ENCODE results near the gene CHST15.

- TF ChIP-seq RAD21 (IDR thresholded peaks at IDR 0.05; ENCODE audit: low read length) (peak; percentile 63), CTCF (conservative IDR thresholded peaks at IDR 0.05; ENCODE audit: low read depth, low read length) (peak; percentile 53), FOS (IDR thresholded peaks at IDR 0.05; ENCODE audit: low read depth, low read length) (no peak), USF2 (IDR thresholded peaks at IDR 0.05; ENCODE audit: low read depth, low read length) (no peak), POLR2A (IDR thresholded peaks at IDR 0.05; ENCODE audit: low read depth, low read length) (no peak), NFE2L2 (IDR thresholded peaks at IDR 0.05; ENCODE audit: low read depth, low read length) (no peak), CEBPB (IDR thresholded peaks at IDR 0.05; ENCODE audit: low read depth, low read length) (no peak), CHD1 (IDR thresholded peaks at IDR 0.05; ENCODE audit: low read depth, low read length) (no peak), BHLHE40 (IDR thresholded peaks at IDR 0.05; ENCODE audit: low read depth, low read length) (no peak), ELK1 (IDR thresholded peaks at IDR 0.05; ENCODE audit: borderline replicate concordance, low read depth, low read length) (no peak), MAFK (IDR thresholded peaks at IDR 0.05; ENCODE audit: low read depth, low read length) (no peak)
Measured at GRCh38 chr10:123967626-123968243, 125.7 kb downstream of the CHST15 start.

All from IMR-90 (cell line).